K562 (cell line): ENCODE data around the gene ABCC5. TPM values are rescaled to one million over a fixed set of nuclear protein-coding genes. Genes with fewer than 3 reads are reported as not detected.

Experiments
- ATAC-seq: fragments of 200-7000 bp; cut with Tn5 transposase; 3 replicates; pipeline ENCODE4 v1.9.1; 2020; ENCODE audit warnings: moderate library complexity
- BruUV-seq: library from RNA; stranded (reverse); fragments of 400-500 nt; replicated peaks from 2 replicates; lab custom pipeline; 2021; lab: Mats Ljungman, UMichigan
- CTCF ChIA-PET: fragments of 300-600 bp; formaldehyde crosslinking; extraction: SDS; loops from one replicate; lab custom pipeline; 2021; ENCODE audit warnings: low intra/inter-chr PET ratio; lab: Yijun Ruan, JAX
- POLR2A ChIA-PET: fragments of 300-600, 350-650 bp; sonication (Branson Sonifier 250); formaldehyde crosslinking; extraction: SDS; loops from one replicate; lab custom pipeline; 2021; ENCODE audit warnings: antibody characterized with exemption, inconsistent platforms; lab: Yijun Ruan, JAX
- DNase-seq, 4 experiments: peaks; one replicate each; pipeline versions ENCODE4 v3.0.0 to v3.0.0-alpha.2; 2011 to 2018; ENCODE audit warnings: low spot score in 3 of 4, mixed read lengths in 3 of 4; ENCODE audit errors: extremely low read depth in 1 of 4
- FAIRE-seq: peaks from 2 replicates; lab custom pipeline; 2011; peaks lifted over from hg19 to GRCh38; lab: Jason Lieb, UNC
- H2AFZ ChIP-seq: 2 replicates; pipeline ENCODE4 v1.6.0; 2011; ENCODE audit warnings: low read depth, low read length, control low read depth, inconsistent platforms
- H3K27ac ChIP-seq: fragments of 200-600 bp; 3 replicates; pipeline ENCODE4 v1.8.0; 2011; ENCODE audit warnings: low read depth, mild to moderate bottlenecking, control low read depth, inconsistent platforms, low read length, moderate library complexity, mixed read lengths; ENCODE audit errors: extremely low read depth
- H3K27me3 ChIP-seq, 2 experiments: fragments of 300-600 bp in 1 of 2; 2 replicates in 1 of 2; 3 replicates in 1 of 2; pipeline versions ENCODE4 v1.6.0 to v1.8.0; 2011; ENCODE audit warnings: inconsistent platforms in 2 of 2, low read length in 2 of 2, mild to moderate bottlenecking in 1 of 2, mixed read lengths in 1 of 2, moderate library complexity in 1 of 2; ENCODE audit not compliant: control insufficient read depth in 2 of 2, insufficient read depth in 2 of 2
- H3K36me3 ChIP-seq: fragments of 300-600 bp; 3 replicates; pipeline ENCODE4 v1.8.0; 2011; ENCODE audit warnings: mild to moderate bottlenecking, low read length, inconsistent platforms; ENCODE audit not compliant: control insufficient read depth, insufficient read depth
- H3K4me1 ChIP-seq, 2 experiments: fragments of 200-600 bp in 1 of 2; replicated peaks in 1 of 2; 2 replicates in 1 of 2; 3 replicates in 1 of 2; pipeline versions ENCODE4 v1.5.1 to v1.8.0; 2011; ENCODE audit warnings: inconsistent platforms in 2 of 2, low read length in 2 of 2, mild to moderate bottlenecking in 1 of 2, mixed read lengths in 1 of 2, moderate library complexity in 1 of 2; ENCODE audit not compliant: control insufficient read depth in 2 of 2, insufficient read depth in 2 of 2
- H3K4me2 ChIP-seq: 2 replicates; pipeline ENCODE4 v1.6.1; 2011; ENCODE audit warnings: low read length, control low read depth, inconsistent platforms, mixed read lengths; ENCODE audit not compliant: insufficient read depth
- H3K4me3 ChIP-seq: fragments of 200-600 bp; sonication (generic), shearing (Covaris generic); 2 replicates; pipeline ENCODE4 v1.5.1; 2016; ENCODE audit warnings: control low read depth, inconsistent platforms
- H3K79me2 ChIP-seq: fragments of 200-600 bp; 3 replicates; pipeline ENCODE4 v1.8.0; 2011; ENCODE audit warnings: low read length, inconsistent platforms; ENCODE audit not compliant: control insufficient read depth, insufficient read depth
- H3K9ac ChIP-seq, 2 experiments: 2 replicates each; pipeline versions ENCODE4 v1.6.0 to v1.6.1; 2011; ENCODE audit warnings: low read depth in 2 of 2, low read length in 2 of 2, control low read depth in 1 of 2, inconsistent platforms in 1 of 2, mild to moderate bottlenecking in 1 of 2, mixed read lengths in 1 of 2; ENCODE audit not compliant: insufficient read depth in 1 of 2
- H3K9me1 ChIP-seq: one replicate; pipeline ENCODE4 v1.6.0; 2011; ENCODE audit warnings: inconsistent platforms, mild to moderate bottlenecking, low read length, moderate library complexity; ENCODE audit not compliant: control insufficient read depth, insufficient read depth
- H3K9me3 ChIP-seq: replicated peaks from 2 replicates; pipeline ENCODE4 v1.5.1; 2011; ENCODE audit warnings: low read depth, low read length, inconsistent platforms; ENCODE audit not compliant: control insufficient read depth, insufficient read depth
- H4K20me1 ChIP-seq: replicated peaks from 2 replicates; pipeline ENCODE4 v1.6.1; 2011; ENCODE audit warnings: low read length, inconsistent platforms, mixed read lengths; ENCODE audit not compliant: control insufficient read depth, insufficient read depth
- NFIC ChIP-seq: fragments of 450-650 bp; IDR thresholded peaks from 2 replicates; pipeline ENCODE4 v1.6.1; 2017; ENCODE audit warnings: mild to moderate bottlenecking, inconsistent platforms
- NR2F6 ChIP-seq: fragments of 450-650 bp; formaldehyde crosslinking; IDR thresholded peaks from 2 replicates; pipeline ENCODE4 v1.4.0; 2020; ENCODE audit warnings: mild to moderate bottlenecking
- SAP30 ChIP-seq: fragments of 200-600 bp; sonication (generic); IDR thresholded peaks from 2 replicates; pipeline ENCODE4 v1.6.1; 2012; ENCODE audit warnings: borderline replicate concordance, low read depth, mild to moderate bottlenecking, moderate library complexity, low read length, control low read depth, inconsistent platforms; ENCODE audit not compliant: insufficient read depth, poor library complexity, severe bottlenecking
- WGBS: fragments of 100-300 bp; shearing (Covaris generic); methylation state at CpG from one replicate; pipeline ENCODE4 v1.1.6; 2016; ENCODE audit warnings: low coverage, mixed read lengths; ENCODE audit not compliant: insufficient coverage; ENCODE audit errors: missing lambda C conversion rate; 5-methylcytosine and 5-hydroxymethylcytosine counted together
- in situ Hi-C: fragments of 300-500 bp; cut with MboI; formaldehyde crosslinking; loops from 4 replicates; pipeline ENCODE4 v1.15.0; 2018; ENCODE audit warnings: inconsistent platforms, mixed read lengths
- intact Hi-C: fragments of 100-400 bp; cut with micrococcal nuclease; formaldehyde crosslinking; loops from 2 replicates; pipeline ENCODE4 v1.14.2; 2022
- polyA plus RNA-seq, 8 experiments: library from polyadenylated mRNA; depleted of rRNA in 4 of 8; stranded (reverse) in 5 of 8; unstranded in 3 of 8; fragments of >200 nt; fragmentation: Nextera tagmentation in 2 of 8; fragmentation: Illumina TruSeq in 1 of 8; extraction: Ambion mirVana in 2 of 8; extraction: Trizol in 1 of 8; gene quantifications; 2 replicates each; pipeline versions ENCODE4 v1.2.1 to v1.2.3, GENCODE V29; 2011 to 2014; ENCODE audit warnings: inconsistent platforms in 1 of 8, missing spikeins in 1 of 8
- total RNA-seq, 7 experiments: library from RNA; depleted of rRNA in 6 of 7; stranded (reverse); fragments of >200 nt in 6 of 7; fragmentation: Illumina TruSeq in 2 of 7; extraction: Trizol in 2 of 7; gene quantifications; 2 replicates each; pipeline versions ENCODE4 v1.2.1 to v1.2.3, GENCODE V29; 2011 to 2021; ENCODE audit warnings: low replicate concordance in 1 of 7

ABCC5 gene
- total and polyA plus RNA-seq, 9 of the 15 experiments (the other 6 are each of a cell fraction or from before 2014, with no cell fraction given) = 22.0 to 53.0 (median 41.9) TPM

DNA sequence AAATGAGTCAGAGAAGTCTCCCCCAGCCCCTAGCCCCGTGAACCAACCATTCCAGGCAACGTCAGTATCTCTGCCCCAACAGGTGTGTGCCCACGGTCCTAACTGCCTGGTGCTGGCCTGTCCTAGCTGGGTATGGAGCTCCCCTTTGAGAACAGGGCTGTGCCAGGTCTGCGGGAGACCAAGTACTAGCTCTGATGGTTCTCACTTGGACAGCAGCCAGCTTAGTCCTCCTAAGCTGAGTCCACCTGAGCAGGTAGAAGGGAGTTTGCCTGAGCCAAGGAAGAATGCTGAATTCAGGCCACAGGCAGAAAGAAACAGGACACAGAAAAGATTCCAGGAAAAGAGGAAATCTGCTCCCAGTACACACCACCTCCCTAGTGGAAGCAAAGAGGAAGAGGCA is 99.9 kb downstream of the ABCC5 start:
- in situ Hi-C loops = no loop called here
- BruUV-seq = no TSS peak
- H3K4me1 ChIP-seq = peaks cover 0 to 10% of the 10 kb centered on the region in 2 experiments; a peak in 3 of 5 replicates
- FAIRE-seq (no peak), DNase-seq (no peak), ATAC-seq (no peak; the same call in 2 of the 3 replicates)
- no peak overlapping the region for H2AFZ ChIP-seq
- no peak overlapping the region for H3K4me2 ChIP-seq
- intact Hi-C loops = no loop called here
- TF ChIP-seq NFIC (peak; percentile 19; the same call in 1 of the 2 replicates), SAP30 (no peak)
- H3K27me3 ChIP-seq = no peaks in the 10 kb centered on the region
- no peaks in the 10 kb centered on the region for H3K9me1 ChIP-seq
- peaks cover 23% of the 10 kb centered on the region for H3K36me3 ChIP-seq
- POLR2A ChIA-PET = interaction anchor here (1.6 kb wide), 1 partner anchor 9 kb away, joined by 5 read pairs; no protein-coding TSS in a partner anchor
- H3K27ac ChIP-seq = no peak overlapping the region
- 35% methylated on average over 4 of the region's 4 CpGs for WGBS
- no peaks in the 10 kb centered on the region for H3K9me3 ChIP-seq
- CTCF ChIA-PET = no interaction called here
- no peak overlapping the region for H3K4me3 ChIP-seq
- no peak overlapping the region for H3K9ac ChIP-seq
- H4K20me1 ChIP-seq = no peaks in the 10 kb centered on the region
- H3K79me2 ChIP-seq = no peaks in the 10 kb centered on the region

DNA sequence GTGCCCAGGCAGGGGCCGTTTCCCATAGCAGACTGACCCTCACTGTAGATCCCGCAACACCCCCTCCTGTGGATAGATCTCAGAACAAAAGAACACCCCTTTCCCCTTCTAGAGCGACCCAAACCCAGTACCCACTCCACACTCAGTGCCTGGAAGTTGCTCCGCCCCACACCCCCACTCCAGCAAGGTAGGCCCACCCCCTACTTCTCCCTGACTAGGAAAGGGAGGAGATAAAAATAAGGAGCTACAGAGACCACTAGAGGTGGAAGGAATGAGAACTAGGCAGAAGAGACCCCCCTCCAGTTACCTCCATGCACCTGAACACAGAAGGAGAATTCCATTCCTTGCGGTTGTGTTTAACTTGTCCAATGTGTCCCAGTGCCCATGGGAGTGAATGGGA is 102.8 kb downstream of the ABCC5 start:
- Histone ChIP-seq H3K27ac (no peak overlapping the region), H3K4me2 (no peak overlapping the region), H3K79me2 (no peaks in the 10 kb centered on the region), H3K9me3 (no peaks in the 10 kb centered on the region), H3K27me3 (peaks cover 0 to 9% of the 10 kb centered on the region in 2 experiments; a peak in 2 of 5 replicates), H3K4me1 (peaks cover 0 to 10% of the 10 kb centered on the region in 2 experiments; a peak in 3 of 5 replicates)
- POLR2A ChIA-PET = interaction anchor here (0.9 kb wide), 1 partner anchor 9 kb away, joined by 4 read pairs; no protein-coding TSS in a partner anchor
- CTCF ChIA-PET = no interaction called here
- no peak for ATAC-seq
- intact Hi-C loops = no loop called here
- no TSS peak for BruUV-seq
- TF ChIP-seq NR2F6 = no peak
- TF ChIP-seq, all 486 proteins: peak for 0
- Histone ChIP-seq H2AFZ (no peak overlapping the region), H3K9me1 (no peaks in the 10 kb centered on the region), H4K20me1 (no peaks in the 10 kb centered on the region), H3K4me3 (no peak overlapping the region), H3K36me3 (peaks cover 4% of the 10 kb centered on the region; the same call in 2 of the 3 replicates), H3K9ac (no peak overlapping the region; a peak in 1 of 4 replicates)
- in situ Hi-C loops = no loop called here
- FAIRE-seq = no peak
- no peak for DNase-seq
- 52% methylated on average over 5 of the region's 5 CpGs for WGBS
